Endodermal cell (in vitro differentiated cells): Measurements from ENCODE around the gene STEAP4. TPM values are rescaled to one million over a fixed set of nuclear protein-coding genes. Genes with fewer than 3 reads are reported as not detected.
"Not testable (repeated sequence)": the region's sequence is repeated elsewhere in the genome, so short reads cannot be mapped to it uniquely, and the experiment has no call there.

Source experiments
- DNase-seq: peaks from one replicate; pipeline ENCODE4 v3.0.0-alpha.2; 2017
- H3K27ac ChIP-seq: 2 replicates; pipeline ENCODE4 v1.5.1; 2013; ENCODE audit warnings: mild to moderate bottlenecking, low read depth, low read length, moderate library complexity
- H3K27me3 ChIP-seq: 2 replicates; pipeline ENCODE4 v1.6.1; 2013; ENCODE audit warnings: mild to moderate bottlenecking, low read length, moderate library complexity; ENCODE audit not compliant: insufficient read depth, control insufficient read depth, poor library complexity, severe bottlenecking
- H3K36me3 ChIP-seq: 2 replicates; pipeline ENCODE4 v1.7.0; 2013; ENCODE audit warnings: mild to moderate bottlenecking, low read length, moderate library complexity; ENCODE audit not compliant: control insufficient read depth, insufficient read depth
- H3K4me1 ChIP-seq: one replicate; pipeline ENCODE4 v1.7.0; 2013; ENCODE audit warnings: low read length; ENCODE audit not compliant: control insufficient read depth, insufficient read depth
- H3K4me3 ChIP-seq: 2 replicates; pipeline ENCODE4 v1.5.1; 2013; ENCODE audit warnings: mild to moderate bottlenecking, low read length, moderate library complexity
- H3K9ac ChIP-seq: 2 replicates; pipeline ENCODE4 v1.6.1; 2013; ENCODE audit warnings: mild to moderate bottlenecking, low read length, moderate library complexity; ENCODE audit not compliant: poor library complexity, severe bottlenecking; ENCODE audit errors: extremely low read depth
- H3K9me3 ChIP-seq: 2 replicates; pipeline ENCODE4 v1.6.1; 2013; ENCODE audit warnings: mild to moderate bottlenecking, low read length, moderate library complexity; ENCODE audit not compliant: control insufficient read depth
- H3K27ac Mint-ChIP-seq: 2 replicates; pipeline ENCODE4 v1.8.0; 2020; ENCODE audit warnings: mixed read lengths
- H3K27me3 Mint-ChIP-seq: 2 replicates; pipeline ENCODE4 v1.8.0; 2021; ENCODE audit warnings: mild to moderate bottlenecking, mixed read lengths; ENCODE audit not compliant: insufficient read depth
- H3K36me3 Mint-ChIP-seq: 2 replicates; pipeline ENCODE4 v1.8.0; 2020; ENCODE audit warnings: low read depth, mixed read lengths
- H3K4me1 Mint-ChIP-seq: 2 replicates; pipeline ENCODE4 v1.8.0; 2020; ENCODE audit warnings: mixed read lengths
- H3K4me3 Mint-ChIP-seq: 2 replicates; pipeline ENCODE4 v1.8.0; 2020; ENCODE audit warnings: mild to moderate bottlenecking, moderate library complexity, mixed read lengths
- H3K9me3 Mint-ChIP-seq: 2 replicates; pipeline ENCODE4 v1.8.0; 2020; ENCODE audit warnings: mild to moderate bottlenecking, mixed read lengths
- CTCF ChIP-seq: fragments of 200-600 bp; sonication (generic); conservative IDR thresholded peaks from 2 replicates; pipeline ENCODE4 v1.5.0; 2021; ENCODE audit warnings: antibody characterized with exemption, mild to moderate bottlenecking
- WGBS, 2 experiments: methylation state at CpG; one replicate each; pipeline versions ENCODE4 v1.1.5 to v1.1.7; 2013; ENCODE audit warnings: missing lambda C conversion rate in 2 of 2, mixed read lengths in 1 of 2; ENCODE audit not compliant: insufficient coverage in 1 of 2, insufficient read length in 1 of 2; 5-methylcytosine and 5-hydroxymethylcytosine counted together
- total RNA-seq, 2 donors: library from RNA; stranded (reverse); fragmentation: NEBNext Ultra II Directional in 1 of 2; extraction: Animal tissue kit (Norgen Biotek cat#: 25700) in 1 of 2; gene quantifications; 2 replicates in 1 of 2; 3 replicates in 1 of 2; pipeline ENCODE4 v1.2.1, GENCODE V29; 2021

Gene STEAP4
- total RNA-seq, 2 donors from 2014 or later = not detected

GRCh38 chr7:88267421-88267820 is 39.3 kb downstream of the STEAP4 start:
- Histone ChIP-seq H3K9ac (no peak overlapping the region), H3K27ac (no peak overlapping the region), H3K9me3 (no peaks in the 10 kb centered on the region), H3K27me3 (no peaks in the 10 kb centered on the region), H3K36me3 (no peaks in the 10 kb centered on the region), H3K4me3 (no peak overlapping the region), H3K4me1 (no peaks in the 10 kb centered on the region)
- H3K4me1 Mint-ChIP-seq = peaks cover 5% of the 10 kb centered on the region
- no peak overlapping the region for H3K4me3 Mint-ChIP-seq
- H3K27ac Mint-ChIP-seq = no peak overlapping the region
- no peaks in the 10 kb centered on the region for H3K36me3 Mint-ChIP-seq
- 90 to 94% methylated on average over 4 of the region's 4 CpGs for WGBS, 2 experiments
- peaks cover 13% of the 10 kb centered on the region for H3K9me3 Mint-ChIP-seq
- no peaks in the 10 kb centered on the region for H3K27me3 Mint-ChIP-seq
- no peak for TF ChIP-seq CTCF
- DNase-seq = no peak

GRCh38 chr7:88264987-88265386 is 41.7 kb downstream of the STEAP4 start:
- H3K9ac ChIP-seq, DNase-seq, H3K27me3 Mint-ChIP-seq, H3K4me3 ChIP-seq, H3K9me3 ChIP-seq, H3K4me3 Mint-ChIP-seq, H3K36me3 ChIP-seq, H3K36me3 Mint-ChIP-seq, H3K27ac Mint-ChIP-seq, H3K4me1 ChIP-seq, H3K4me1 Mint-ChIP-seq, H3K27ac ChIP-seq, H3K27me3 ChIP-seq: not testable (repeated sequence)
- WGBS, 2 experiments = 86 to 96% methylated on average over 3 of the region's 3 CpGs
- peaks cover 13% of the 10 kb centered on the region for H3K9me3 Mint-ChIP-seq

- Mint-ChIP-seq H3K4me1 (no peaks in the 10 kb centered on the region), H3K4me3 (no peak overlapping the region), H3K36me3 (no peaks in the 10 kb centered on the region), H3K27ac (no peak overlapping the region), H3K27me3 (no peaks in the 10 kb centered on the region), H3K9me3 (peaks cover 9% of the 10 kb centered on the region)
- WGBS, 2 experiments = 92 to 96% methylated on average over 4 of the region's 4 CpGs
- no peak overlapping the region for H3K9ac ChIP-seq
- H3K27me3 ChIP-seq = no peaks in the 10 kb centered on the region
- H3K27ac ChIP-seq = no peak overlapping the region
- no peak for TF ChIP-seq CTCF
- H3K4me3 ChIP-seq = no peak overlapping the region
- no peak for DNase-seq
- H3K36me3 ChIP-seq = no peaks in the 10 kb centered on the region
- H3K9me3 ChIP-seq = no peaks in the 10 kb centered on the region
- H3K4me1 ChIP-seq = no peaks in the 10 kb centered on the region
These were observed 44.1 kb downstream of the STEAP4 start for GRCh38 chr7:88262562-88262961.

- Histone ChIP-seq H3K9me3 (no peaks in the 10 kb centered on the region), H3K4me3 (no peak overlapping the region), H3K27me3 (no peaks in the 10 kb centered on the region), H3K4me1 (no peaks in the 10 kb centered on the region), H3K27ac (no peak overlapping the region), H3K9ac (no peak overlapping the region), H3K36me3 (no peaks in the 10 kb centered on the region)
- H3K27ac Mint-ChIP-seq = no peak overlapping the region
- no peaks in the 10 kb centered on the region for H3K4me1 Mint-ChIP-seq
- H3K36me3 Mint-ChIP-seq = no peaks in the 10 kb centered on the region
- H3K9me3 Mint-ChIP-seq = peaks cover 3% of the 10 kb centered on the region
- H3K27me3 Mint-ChIP-seq = no peaks in the 10 kb centered on the region
- DNase-seq = no peak
- no peak overlapping the region for H3K4me3 Mint-ChIP-seq
- WGBS, 2 experiments = 93% methylated on average over 1 of the region's 1 CpG; no CpG with 5 or more reads in 1 of the 2 experiments
- no peak for TF ChIP-seq CTCF
These were observed 46.0 kb downstream of the STEAP4 start for GRCh38 chr7:88260719-88261118.
